Heart right ventricle (tissue), 16 donors: ENCODE data around the gene MB21D2. TPM values are rescaled to one million over a fixed set of nuclear protein-coding genes. Genes with fewer than 3 reads are reported as not detected.

Experiments
- ATAC-seq, 8 donors: fragments of 200-7000 bp; cut with Tn5 transposase; one replicate each; pipeline ENCODE4 v1.9.1; 2020; ENCODE audit warnings: mild to moderate bottlenecking in 8 of 8, moderate library complexity in 8 of 8, moderate number of reproducible peaks in 1 of 8
- DNase-seq, 2 donors: peaks; one replicate each; pipeline ENCODE4 v3.0.0-alpha.2; 2020
- H3K27ac ChIP-seq, 10 donors: fragments of 200-600 bp; sonication (generic) in 2 of 10; one replicate each; pipeline versions ENCODE4 v1.5.0 to v1.8.0; 2020 to 2022; ENCODE audit warnings: mild to moderate bottlenecking in 3 of 10
- H3K27me3 ChIP-seq, 7 donors: fragments of 200-600 bp; one replicate each; pipeline ENCODE4 v1.8.0; 2021 to 2022; ENCODE audit warnings: mild to moderate bottlenecking in 2 of 7
- H3K36me3 ChIP-seq, 9 donors: fragments of 200-600 bp; sonication (generic) in 1 of 9; one replicate each; pipeline versions ENCODE4 v1.5.0 to v1.8.0; 2020 to 2022; ENCODE audit warnings: mild to moderate bottlenecking in 2 of 9
- H3K4me1 ChIP-seq, 9 donors: fragments of 200-600 bp; sonication (generic) in 1 of 9; one replicate each; pipeline versions ENCODE4 v1.5.0 to v1.8.0; 2020 to 2022; ENCODE audit warnings: mild to moderate bottlenecking in 4 of 9
- H3K4me3 ChIP-seq, 10 donors: fragments of 200-600 bp; sonication (generic) in 2 of 10; one replicate each; pipeline versions ENCODE4 v1.5.0 to v1.8.0; 2020 to 2022; ENCODE audit warnings: mild to moderate bottlenecking in 7 of 10, moderate library complexity in 2 of 10
- H3K9me3 ChIP-seq, 11 donors: fragments of 200-600 bp in 10 of 11; sonication (generic) in 2 of 11; one replicate each; pipeline versions ENCODE4 v1.5.0 to v1.8.0; 2013 to 2022; ENCODE audit warnings: mild to moderate bottlenecking in 2 of 11, control low read depth in 1 of 11, moderate library complexity in 1 of 11
- CTCF ChIP-seq, 9 donors: fragments of 200-600 bp; sonication (generic) in 2 of 9; IDR thresholded peaks; one replicate each; pipeline versions ENCODE4 v1.5.0 to v1.8.0; 2021 to 2022; ENCODE audit warnings: antibody characterized with exemption in 9 of 9, mild to moderate bottlenecking in 5 of 9, moderate library complexity in 1 of 9
- WGBS, 2 donors: extraction: QIAGEN DNeasy Blood & Tissue Kit; methylation state at CpG; one replicate each; pipeline ENCODE4 v1.1.7; 2013; ENCODE audit warnings: inconsistent platforms in 1 of 2; 5-methylcytosine and 5-hydroxymethylcytosine counted together
- intact Hi-C, 10 donors: fragments of 100-400 bp; cut with DNase I; formaldehyde crosslinking; loops; one replicate each; pipeline versions ENCODE4 v1.11.1 to v1.14.2; 2022
- polyA plus RNA-seq, 2 donors: library from polyadenylated mRNA; stranded (reverse); fragments of 200-250 nt; gene quantifications; one replicate each; pipeline ENCODE4 v1.2.3, GENCODE V29; 2013
- total RNA-seq, 10 donors: library from RNA; stranded (reverse); fragmentation: NEBNext Ultra II Directional in 3 of 10; extraction: Animal tissue kit (Norgen Biotek cat#: 25700) in 3 of 10; gene quantifications; one replicate each; pipeline versions ENCODE4 v1.2.1 to v1.2.4, GENCODE V29; 2021 to 2023
- donor health status: Arrhythmogenic right ventricular cardiomyopathy.
- donor health status: ischemic (EF 13 %, LVEDD 7.1; RV severe dilation, severe dysfunction).
- donor health status: healthy with polysubstance abuse.
- donor health status: DM: no; HTN: yes; CAD: no.
- donor health status: DM: no; HTN: no; CAD: no.
- donor health status: ischemic (EF 25% LVEDD 6.9; RV normal size, moderate dysfunction).
- donor health status: ischemic (EF 25% LVEDD 5.7; RV mildly dilated, moderate dysfunction).
- donor health status: healthy.
- donor health status: DM: yes; HTN: yes; CAD: no.
- donor health status: Ischemic cardiomyopathy.
- donor health status: ischemic (EF 35%, LVEDD 5.7; RV mildly dilated, moderate dysfunction).
- donor health status: nonischemic (EF 11% LVEDD 7.7; RV severe dilation, severe dysfunction).
- donor health status: DM: yes; HTN: yes; CAD: no.
- donor health status: PGD.
- donor health status: ischemic (EF 29% LVEDD 5.4; RV normal size, mild dysfunction).
- donor health status: nonischemic (EF 23%, LVEDD 6.1; RV moderate dilation, normal function).

MB21D2 gene
- total and polyA plus RNA-seq, 12 donors: 0.80 to 4.4 (median 2.8) TPM

- Histone ChIP-seq H3K9me3 (no peaks in the 10 kb centered on the region), H3K4me1 (peaks cover 0 to 69% (median 50%) of the 10 kb centered on the region in 9 donors), H3K36me3 (no peaks in the 10 kb centered on the region), H3K4me3 (no peak overlapping the region), H3K27me3 (no peaks in the 10 kb centered on the region), H3K27ac (peak overlapping the region in 4 of 10 donors; percentile 3 to 51 (median 6))
- DNase-seq (no peak), ATAC-seq (no peak)
- intact Hi-C loops: loop anchor here in 1 of 10 donors (5.0 kb wide), 1 partner anchor 87 kb away; the partner anchor contains the start of gene MB21D2
- no peak for TF ChIP-seq CTCF (IDR thresholded peaks at IDR 0.05)
- 76 to 80% methylated on average over 7 of the region's 7 CpGs for WGBS, 2 donors
Measured at GRCh38 chr3:192830291-192831110, 87.2 kb downstream of the MB21D2 start.

GRCh38 chr3:192827863-192828594 is 89.6 kb downstream of the MB21D2 start:
- Histone ChIP-seq H3K27me3 (no peaks in the 10 kb centered on the region), H3K36me3 (no peaks in the 10 kb centered on the region), H3K27ac (no peak overlapping the region), H3K4me1 (peaks cover 0 to 56% (median 35%) of the 10 kb centered on the region in 9 donors), H3K9me3 (no peaks in the 10 kb centered on the region), H3K4me3 (no peak overlapping the region)
- ATAC-seq: no peak
- DNase-seq: no peak
- intact Hi-C loops: no loop called here
- no peak for TF ChIP-seq CTCF (IDR thresholded peaks at IDR 0.05)
- 96 to 97% methylated on average over 7 of the region's 7 CpGs for WGBS, 2 donors

- TF ChIP-seq CTCF (IDR thresholded peaks at IDR 0.05): no peak
- no peaks in the 10 kb centered on the region for H3K36me3 ChIP-seq
- no peak overlapping the region for H3K4me3 ChIP-seq
- ATAC-seq (peak in 6 of 8 donors; percentile 57 to 86 (median 79)), DNase-seq (no peak)
- H3K27ac ChIP-seq: no peak overlapping the region
- WGBS, 2 donors: 44 to 66% methylated on average over 4 of the region's 4 CpGs
- peaks cover 0 to 49% (median 29%) of the 10 kb centered on the region in 9 donors for H3K4me1 ChIP-seq
- intact Hi-C loops: no loop called here
- no peaks in the 10 kb centered on the region for H3K27me3 ChIP-seq
- H3K9me3 ChIP-seq: no peaks in the 10 kb centered on the region
Measured at GRCh38 chr3:192827208-192827607, 90.4 kb downstream of the MB21D2 start.

GRCh38 chr3:192826214-192827006 is 91.2 kb downstream of the MB21D2 start:
- no peak for DNase-seq
- TF ChIP-seq CTCF (IDR thresholded peaks at IDR 0.05): no peak
- intact Hi-C loops: no loop called here
- Histone ChIP-seq H3K36me3 (no peaks in the 10 kb centered on the region), H3K27me3 (no peaks in the 10 kb centered on the region), H3K27ac (no peak overlapping the region), H3K4me3 (no peak overlapping the region), H3K4me1 (peaks cover 0 to 44% (median 21%) of the 10 kb centered on the region in 9 donors), H3K9me3 (no peaks in the 10 kb centered on the region)
- peak in 3 of 8 donors; percentile 31 to 51 (median 42) for ATAC-seq
- 42 to 46% methylated on average over 4 of the region's 4 CpGs for WGBS, 2 donors
